GM18526 (cell line): ENCODE results near the gene TUBB4A.

Experiments used
- POLR2A ChIP-seq: IDR thresholded peaks from 3 replicates; pipeline ENCODE4 v1.6.1; 2011; ENCODE audit not compliant: insufficient read length; ENCODE audit errors: extremely low read depth

Gene TUBB4A

DNA sequence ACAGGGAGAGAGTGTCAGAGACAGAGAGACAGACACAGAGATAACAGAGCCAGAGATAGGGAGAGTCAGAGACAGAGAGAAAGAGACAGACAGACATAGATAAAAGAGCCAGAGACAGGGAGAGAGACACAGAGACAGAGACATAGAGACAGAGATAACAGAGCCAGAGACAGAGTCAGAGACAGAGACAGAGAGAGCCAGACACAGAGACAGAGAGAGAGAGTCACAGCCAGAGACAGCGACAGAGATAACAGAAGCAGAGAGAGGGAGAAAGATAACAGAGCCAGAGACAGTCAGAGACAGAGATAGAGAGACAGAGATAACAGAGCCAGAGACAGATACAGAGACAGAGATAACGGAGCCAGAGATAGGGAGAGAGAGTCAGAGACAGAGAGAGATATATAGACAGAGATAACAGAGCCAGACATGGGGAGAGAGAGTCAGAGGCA lies 27.9 kb upstream of the TUBB4A start:
- no peak for TF ChIP-seq POLR2A

GRCh38 chr19:6529351-6529750 lies 27.2 kb upstream of the TUBB4A start:
- no peak for TF ChIP-seq POLR2A

DNA sequence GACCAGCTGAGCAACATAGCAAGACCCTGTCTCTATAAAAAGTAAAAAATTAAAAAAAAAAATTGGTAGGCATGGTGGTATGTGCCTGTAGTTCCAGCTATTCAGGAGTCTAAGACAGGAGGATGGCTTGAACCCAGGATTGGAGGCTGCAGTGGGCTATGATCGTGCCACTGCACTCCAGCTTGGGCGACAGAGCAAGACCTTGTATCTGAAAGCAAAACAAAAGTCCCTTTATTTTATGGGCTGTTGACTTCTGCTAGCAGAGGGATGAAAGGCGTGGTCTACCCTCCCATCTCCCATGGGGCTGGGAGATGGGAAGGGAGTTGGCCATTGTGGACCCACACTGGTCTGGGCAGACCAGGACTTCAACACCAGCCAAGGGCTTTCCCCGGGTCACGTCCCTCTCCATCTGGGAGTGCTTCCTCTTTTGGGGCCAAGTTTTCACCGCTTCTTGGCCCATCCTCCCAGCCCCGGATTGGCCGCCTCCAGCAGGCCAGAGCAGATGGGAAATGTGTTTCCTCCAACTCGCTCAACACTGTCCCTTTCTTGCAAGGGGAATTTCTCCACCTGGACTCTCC lies 26.5 kb upstream of the TUBB4A start:
- TF ChIP-seq POLR2A, result peak; percentile 39

- no peak for TF ChIP-seq POLR2A
Observed at GRCh38 chr19:6527893-6528543, 25.9 kb upstream of the TUBB4A start.

- no peak for TF ChIP-seq POLR2A
Observed at GRCh38 chr19:6524311-6524710, 22.2 kb upstream of the TUBB4A start.

DNA sequence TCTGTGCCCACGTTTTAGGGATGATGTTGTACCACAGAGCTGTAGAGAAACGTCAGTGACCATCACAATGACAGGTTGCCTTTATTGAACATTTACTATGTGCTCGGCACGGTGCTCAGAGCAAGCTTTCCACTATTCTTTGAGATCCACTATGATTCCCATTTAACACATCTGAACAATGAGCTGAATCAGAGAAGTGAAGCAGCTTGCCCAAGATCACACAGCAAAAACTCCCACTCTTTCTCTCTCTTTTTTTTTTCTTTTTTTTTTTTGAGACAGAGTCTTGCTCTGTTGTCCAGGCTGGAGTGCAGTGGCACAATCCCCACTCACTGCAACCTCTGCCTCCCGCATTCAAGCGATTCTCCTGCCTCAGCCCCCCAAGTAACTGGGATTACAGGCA lies 20.6 kb upstream of the TUBB4A start:
- TF ChIP-seq POLR2A, result no peak

DNA sequence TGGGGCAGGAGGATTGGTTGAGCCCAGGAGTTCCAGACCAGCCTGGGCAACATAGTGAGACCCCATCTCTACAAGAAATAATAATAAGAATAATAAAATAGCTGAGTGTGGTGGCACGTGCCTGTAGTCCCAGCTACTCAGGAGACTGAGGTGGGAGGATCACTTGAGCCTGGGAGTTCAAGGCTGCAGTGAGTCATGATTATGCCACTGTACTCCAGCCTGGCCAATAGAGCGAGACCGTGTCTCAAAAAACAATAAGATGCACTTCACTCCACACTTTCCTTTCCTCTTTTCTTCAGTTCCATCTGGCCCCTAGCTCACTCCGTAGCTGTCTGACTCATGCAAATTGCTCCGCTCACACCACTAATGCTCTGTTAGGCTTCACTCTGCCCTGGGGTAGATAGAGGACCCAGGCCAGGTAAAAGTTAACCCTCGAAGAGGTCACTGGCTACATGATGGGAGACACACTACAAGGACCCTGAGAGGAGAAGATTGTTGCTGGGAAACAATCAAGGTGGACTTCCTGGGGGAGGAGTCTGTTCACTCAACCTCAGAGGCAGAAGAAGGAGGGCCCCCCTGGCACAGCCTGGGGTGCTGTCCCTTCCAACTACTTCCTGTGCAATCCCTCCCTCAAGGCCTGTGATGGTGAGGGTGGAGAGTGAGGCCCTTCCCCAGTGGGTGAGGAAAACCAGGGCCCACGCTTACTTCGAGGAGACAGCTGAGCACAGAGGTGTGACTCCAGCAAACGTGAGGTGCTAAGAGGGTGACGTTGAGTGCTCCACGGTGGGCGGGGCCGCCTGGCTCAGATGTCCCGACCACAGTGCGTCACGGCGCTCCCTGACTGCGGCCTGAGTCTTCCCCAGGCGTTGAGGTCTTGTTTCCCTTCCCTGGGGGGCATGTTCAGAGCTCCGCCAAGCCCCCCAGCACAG lies 19.9 kb upstream of the TUBB4A start:
- peak; percentile 73 for TF ChIP-seq POLR2A

DNA sequence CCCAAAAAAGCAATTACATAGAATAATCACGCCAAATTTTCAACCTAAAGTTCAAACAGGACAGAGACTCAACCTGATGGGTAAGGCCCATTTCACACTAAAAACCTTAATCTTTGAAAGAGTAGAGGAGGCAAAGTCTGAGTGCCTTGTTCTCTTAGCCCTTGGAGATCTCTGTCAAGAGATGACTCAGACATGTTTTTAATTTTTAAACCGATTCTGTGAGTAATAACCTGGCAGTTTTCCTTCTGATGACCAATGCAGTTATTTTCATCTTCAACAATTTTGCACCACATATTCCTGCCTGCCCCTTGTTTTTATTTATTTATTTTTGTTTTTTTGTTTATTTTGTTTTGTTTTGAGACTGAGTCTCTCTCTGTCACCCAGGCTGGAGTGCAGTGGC lies 17.2 kb upstream of the TUBB4A start:
- TF ChIP-seq POLR2A, result no peak

GRCh38 chr19:6518145-6518911 lies 16.2 kb upstream of the TUBB4A start:
- TF ChIP-seq POLR2A, result no peak

DNA sequence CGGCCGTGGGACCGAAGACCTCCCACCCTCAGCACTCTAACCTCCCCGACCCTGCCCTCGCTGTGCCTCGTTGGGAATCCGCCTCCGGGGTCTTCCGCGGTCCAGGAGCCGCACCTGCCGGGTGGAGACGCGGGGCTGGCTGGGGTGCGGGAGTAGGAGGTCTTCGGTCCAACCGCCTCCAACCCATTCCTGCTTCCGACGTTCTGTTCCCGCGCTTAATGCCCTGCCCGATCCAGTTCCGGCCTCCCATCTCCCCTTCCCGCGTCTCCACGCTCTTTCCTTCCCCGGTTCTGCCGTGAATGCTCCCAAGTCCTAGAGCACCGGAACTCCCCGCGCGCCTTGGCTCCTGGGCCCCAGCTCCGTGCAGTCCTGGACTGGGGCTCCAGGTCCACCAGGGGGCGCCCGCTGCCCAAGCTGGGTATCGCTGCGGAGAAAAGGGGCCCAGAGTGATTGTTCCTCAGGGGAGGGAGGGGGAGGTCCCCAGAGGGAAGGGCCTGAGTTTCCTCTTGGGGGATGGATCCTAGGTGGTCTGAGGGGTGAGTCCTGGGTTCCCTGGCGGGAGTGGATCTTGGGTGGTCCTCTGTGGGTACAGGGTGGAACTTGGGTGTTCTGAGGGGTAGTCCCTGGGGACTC lies 14.7 kb upstream of the TUBB4A start:
- no peak for TF ChIP-seq POLR2A

GRCh38 chr19:6516018-6516658 lies 14.0 kb upstream of the TUBB4A start:
- TF ChIP-seq POLR2A, result peak; percentile 63

- no peak for TF ChIP-seq POLR2A
Observed at GRCh38 chr19:6514926-6515544, 12.9 kb upstream of the TUBB4A start.

DNA sequence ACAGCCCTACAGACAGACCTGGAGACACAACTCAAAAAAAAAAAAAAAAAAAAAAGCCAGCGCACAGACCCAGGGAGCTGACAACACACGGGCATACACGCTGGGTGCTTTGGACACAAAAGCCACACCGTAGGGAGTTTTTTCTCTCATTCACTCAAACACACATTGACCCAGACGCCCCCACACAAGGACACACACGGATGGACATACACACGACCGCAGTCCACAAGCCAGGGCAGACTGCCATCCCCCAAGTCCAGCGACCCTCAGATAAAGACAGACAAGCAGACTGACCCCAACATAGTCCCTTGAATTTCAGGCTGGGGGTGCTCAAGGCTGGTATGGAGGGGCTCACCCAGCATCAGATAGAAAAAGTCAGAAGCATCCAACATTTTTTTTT lies 12.0 kb upstream of the TUBB4A start:
- TF ChIP-seq POLR2A, result no peak

GRCh38 chr19:6510618-6511017 lies 8.5 kb upstream of the TUBB4A start:
- no peak for TF ChIP-seq POLR2A
